SU-DHL-6 (cell line): ENCODE results near the gene IFNL3.

Experiments
- H2AFZ ChIP-seq: fragments of 200-600 bp; sonication (generic); 2 replicates; pipeline ENCODE4 v1.6.1; 2014; ENCODE audit warnings: low read depth, mild to moderate bottlenecking, moderate library complexity, mixed read lengths, antibody characterized with exemption, low read length; ENCODE audit not compliant: severe bottlenecking
- H3F3A ChIP-seq: fragments of 200-600 bp; shearing (Covaris generic); 2 replicates; pipeline ENCODE4 v1.6.0; 2016; ENCODE audit warnings: antibody characterized with exemption, mild to moderate bottlenecking; ENCODE audit not compliant: insufficient read depth
- H3K27ac ChIP-seq: fragments of 200-600 bp; sonication (generic); 2 replicates; pipeline ENCODE4 v1.5.1; 2016; ENCODE audit warnings: low read depth, mild to moderate bottlenecking, low read length, moderate library complexity, mixed read lengths
- H3K27me3 ChIP-seq: fragments of 200-600 bp; sonication (generic), shearing (Covaris generic); 2 replicates; pipeline ENCODE4 v1.6.0; 2014; ENCODE audit warnings: mild to moderate bottlenecking, low read length
- H3K36me3 ChIP-seq: fragments of 200-600 bp; sonication (generic); 2 replicates; pipeline ENCODE4 v1.6.1; 2014; ENCODE audit warnings: mild to moderate bottlenecking, low read length, mixed read lengths
- H3K4me2 ChIP-seq: fragments of 300-600, 200-600 bp; shearing (Covaris generic), sonication (generic); 2 replicates; pipeline ENCODE4 v1.6.0; 2014; ENCODE audit warnings: low read length, low read depth, mild to moderate bottlenecking; ENCODE audit not compliant: poor library complexity, severe bottlenecking
- H3K4me3 ChIP-seq: fragments of 200-600 bp; sonication (generic); 2 replicates; pipeline ENCODE4 v1.5.1; 2014; ENCODE audit warnings: antibody characterized with exemption, low read length, mild to moderate bottlenecking, mixed read lengths; ENCODE audit not compliant: insufficient read depth, poor library complexity, severe bottlenecking
- H3K79me2 ChIP-seq: fragments of 200-600 bp; sonication (generic); 2 replicates; pipeline ENCODE4 v1.6.1; 2014; ENCODE audit warnings: mild to moderate bottlenecking, low read length, moderate library complexity; ENCODE audit not compliant: insufficient read depth
- H3K9ac ChIP-seq: fragments of 200-600 bp; sonication (generic); 2 replicates; pipeline ENCODE4 v1.7.0; 2014; ENCODE audit warnings: mild to moderate bottlenecking, low read length
- H3K9me2 ChIP-seq: fragments of 200-600 bp; sonication (generic); replicated peaks from 2 replicates; pipeline ENCODE4 v1.6.1; 2014; ENCODE audit warnings: low read length; ENCODE audit not compliant: insufficient read depth
- H3K9me3 ChIP-seq: fragments of 200-600 bp; sonication (generic); 2 replicates; pipeline ENCODE4 v1.6.1; 2014; ENCODE audit warnings: low read length, mixed read lengths; ENCODE audit not compliant: insufficient read depth
- H4K20me1 ChIP-seq: fragments of 200-600 bp; sonication (generic); 2 replicates; pipeline ENCODE4 v1.6.1; 2014; ENCODE audit warnings: low read depth, mild to moderate bottlenecking, antibody characterized with exemption, low read length, moderate library complexity, mixed read lengths
- CTCF ChIP-seq: fragments of 200-600 bp; sonication (generic); IDR thresholded peaks from one replicate; pipeline ENCODE4 v1.5.1; 2017; ENCODE audit warnings: antibody characterized with exemption, mild to moderate bottlenecking, low read length, moderate library complexity; ENCODE audit not compliant: insufficient read depth, poor library complexity, severe bottlenecking
- EZH2phosphoT487 ChIP-seq: fragments of 200-600 bp; sonication (generic), shearing (Covaris generic); conservative IDR thresholded peaks from 2 replicates; pipeline ENCODE4 v1.6.1; 2018; ENCODE audit warnings: mild to moderate bottlenecking, antibody characterized with exemption, low read length, moderate library complexity, mixed read lengths

IFNL3 gene

GRCh38 chr19:39251081-39251480, 6.3 kb upstream of the IFNL3 start:
- Histone ChIP-seq H3K9me3 (no peaks in the 10 kb centered on the region), H3K4me2 (no peak overlapping the region), H3K79me2 (no peaks in the 10 kb centered on the region), H3F3A (no peaks in the 10 kb centered on the region), H4K20me1 (no peaks in the 10 kb centered on the region), H3K9me2 (no peaks in the 10 kb centered on the region), H3K27ac (no peak overlapping the region), H3K4me3 (no peak overlapping the region), H3K27me3 (no peaks in the 10 kb centered on the region), H3K9ac (no peak overlapping the region), H3K36me3 (no peaks in the 10 kb centered on the region), H2AFZ (no peak overlapping the region)
- TF ChIP-seq CTCF, result no peak
- TF ChIP-seq EZH2phosphoT487, result no peak

GRCh38 chr19:39248806-39249205, 4.0 kb upstream of the IFNL3 start, which contains the start of gene IFNL4:
Gene IFNL4 (minus strand): TSS chr19:39248856.
- no peaks in the 10 kb centered on the region for H3K36me3 ChIP-seq
- H3K9me2 ChIP-seq, result no peaks in the 10 kb centered on the region
- H3K9ac ChIP-seq, result no peak within 1 kb of the TSS
- TF ChIP-seq EZH2phosphoT487 (no peak), CTCF (no peak)
- no peaks in the 10 kb centered on the region for H3F3A ChIP-seq
- no peaks in the 10 kb centered on the region for H4K20me1 ChIP-seq
- H2AFZ ChIP-seq, result no peak within 1 kb of the TSS
- H3K9me3 ChIP-seq, result no peaks in the 10 kb centered on the region
- H3K4me2 ChIP-seq, result no peak within 1 kb of the TSS
- no peaks in the 10 kb centered on the region for H3K79me2 ChIP-seq
- H3K4me3 ChIP-seq, result no peak within 1 kb of the TSS
- H3K27ac ChIP-seq, result no peak within 1 kb of the TSS
- H3K27me3 ChIP-seq, result no peaks in the 10 kb centered on the region

GRCh38 chr19:39247701-39248664, 3.2 kb upstream of the IFNL3 start:
- Histone ChIP-seq H3K9ac (no peak overlapping the region), H2AFZ (no peak overlapping the region)

More at GRCh38 chr19:39247701-39248664, 3.2 kb upstream of the IFNL3 start:
- no peak overlapping the region for H3K4me3 ChIP-seq
- no peak for TF ChIP-seq CTCF
- no peak for TF ChIP-seq EZH2phosphoT487
- H3K36me3 ChIP-seq, result no peaks in the 10 kb centered on the region
- no peak overlapping the region for H3K4me2 ChIP-seq
- no peaks in the 10 kb centered on the region for H3F3A ChIP-seq
- no peak overlapping the region for H3K27ac ChIP-seq
- H3K9me2 ChIP-seq, result no peaks in the 10 kb centered on the region
- H3K27me3 ChIP-seq, result no peaks in the 10 kb centered on the region
- H3K79me2 ChIP-seq, result no peaks in the 10 kb centered on the region
- no peaks in the 10 kb centered on the region for H4K20me1 ChIP-seq
- H3K9me3 ChIP-seq, result no peaks in the 10 kb centered on the region
